Measurements from ENCODE around the gene FLOT1.

DNA sequence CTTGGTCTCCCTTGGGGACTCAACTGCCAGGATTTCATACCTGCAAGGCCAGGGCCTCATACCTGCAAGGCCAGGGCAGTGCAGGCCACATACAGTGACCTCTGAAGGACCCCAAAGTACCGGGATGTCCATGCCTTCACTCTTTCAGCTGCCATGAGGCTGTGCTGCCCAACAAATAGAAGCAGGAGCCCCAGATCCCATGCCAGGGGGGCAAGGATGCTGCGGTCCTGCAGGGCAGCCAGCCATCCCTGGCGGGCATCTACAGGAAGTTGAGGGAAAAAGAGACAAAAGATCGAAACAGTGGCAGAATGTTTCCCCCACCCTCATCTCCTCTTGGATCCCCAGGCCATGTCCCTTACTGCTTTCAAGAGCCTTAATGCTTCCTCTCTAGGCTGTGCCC, 52.5 kb downstream of the FLOT1 start:
- TF ChIP-seq CTCF (IDR thresholded peaks at IDR 0.05) (no peak), EZH2 (IDR thresholded peaks at IDR 0.05) (no peak)
